Endothelial cell (in vitro differentiated cells): ENCODE measurements around the gene EHD2. TPM values are rescaled to one million over a fixed set of nuclear protein-coding genes. Genes with fewer than 3 reads are reported as not detected.

Experiments
- DNase-seq: peaks from one replicate; pipeline ENCODE4 v3.0.0; 2021; ENCODE audit warnings: low spot score
- H3K27ac Mint-ChIP-seq: one replicate; pipeline ENCODE4 v1.8.0; 2021; ENCODE audit warnings: mixed read lengths, inconsistent platforms; ENCODE audit not compliant: unreplicated experiment
- H3K27me3 Mint-ChIP-seq: one replicate; pipeline ENCODE4 v1.8.0; 2021; ENCODE audit warnings: mild to moderate bottlenecking, moderate library complexity, mixed read lengths, inconsistent platforms; ENCODE audit not compliant: unreplicated experiment
- H3K36me3 Mint-ChIP-seq: one replicate; pipeline ENCODE4 v1.8.0; 2021; ENCODE audit warnings: mild to moderate bottlenecking, low read depth, mixed read lengths, inconsistent platforms; ENCODE audit not compliant: unreplicated experiment
- H3K4me1 Mint-ChIP-seq: one replicate; pipeline ENCODE4 v1.8.0; 2021; ENCODE audit warnings: mild to moderate bottlenecking, mixed read lengths, inconsistent platforms; ENCODE audit not compliant: unreplicated experiment
- H3K4me3 Mint-ChIP-seq: one replicate; pipeline ENCODE4 v1.8.0; 2021; ENCODE audit warnings: mild to moderate bottlenecking, mixed read lengths, inconsistent platforms; ENCODE audit not compliant: unreplicated experiment
- H3K9me3 Mint-ChIP-seq: one replicate; pipeline ENCODE4 v1.8.0; 2021; ENCODE audit warnings: mixed read lengths, inconsistent platforms; ENCODE audit not compliant: unreplicated experiment
- total RNA-seq: library from RNA; stranded (reverse); fragmentation: NEBNext Ultra II Directional; extraction: Animal tissue kit (Norgen Biotek cat#: 25700); gene quantifications from one replicate; pipeline ENCODE4 v1.2.1, GENCODE V29; 2021; ENCODE audit not compliant: unreplicated experiment
- TF ChIP-seq, protein P1 (sequence below): fragments of 200-600 bp; sonication (generic); IDR thresholded peaks from one replicate; pipeline ENCODE4 v1.5.0; 2021; ENCODE audit warnings: antibody characterized with exemption; ENCODE audit not compliant: unreplicated experiment

The EHD2 gene
- total RNA-seq, 1 donor from 2014 or later: 81.5 TPM

DNA sequence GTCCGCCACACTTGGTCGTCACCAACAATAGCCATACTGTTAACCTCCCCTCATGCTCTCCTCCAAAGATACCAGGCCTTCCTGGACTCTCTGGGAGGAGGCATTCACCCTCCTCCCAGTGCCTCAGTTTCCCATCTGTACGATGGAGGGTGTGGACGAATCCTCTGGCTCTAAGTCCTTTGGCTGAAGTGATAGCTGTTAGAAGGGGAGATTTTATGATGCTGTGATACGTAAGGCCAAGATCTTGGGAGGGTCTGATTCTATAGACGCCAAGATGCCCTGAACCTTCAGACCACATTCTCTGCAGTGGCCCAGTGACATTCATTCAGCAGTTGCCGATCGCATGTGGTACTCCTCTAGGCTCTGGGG is 17.3 kb downstream of the EHD2 start:
- Mint-ChIP-seq H3K4me1 (peaks cover 25% of the 10 kb centered on the region), H3K27me3 (peaks cover 8% of the 10 kb centered on the region), H3K4me3 (peak overlapping the region; percentile 78), H3K36me3 (peaks cover 46% of the 10 kb centered on the region), H3K9me3 (peaks cover 4% of the 10 kb centered on the region), H3K27ac (peak overlapping the region; percentile 77)
- TF ChIP-seq, protein P1, sequence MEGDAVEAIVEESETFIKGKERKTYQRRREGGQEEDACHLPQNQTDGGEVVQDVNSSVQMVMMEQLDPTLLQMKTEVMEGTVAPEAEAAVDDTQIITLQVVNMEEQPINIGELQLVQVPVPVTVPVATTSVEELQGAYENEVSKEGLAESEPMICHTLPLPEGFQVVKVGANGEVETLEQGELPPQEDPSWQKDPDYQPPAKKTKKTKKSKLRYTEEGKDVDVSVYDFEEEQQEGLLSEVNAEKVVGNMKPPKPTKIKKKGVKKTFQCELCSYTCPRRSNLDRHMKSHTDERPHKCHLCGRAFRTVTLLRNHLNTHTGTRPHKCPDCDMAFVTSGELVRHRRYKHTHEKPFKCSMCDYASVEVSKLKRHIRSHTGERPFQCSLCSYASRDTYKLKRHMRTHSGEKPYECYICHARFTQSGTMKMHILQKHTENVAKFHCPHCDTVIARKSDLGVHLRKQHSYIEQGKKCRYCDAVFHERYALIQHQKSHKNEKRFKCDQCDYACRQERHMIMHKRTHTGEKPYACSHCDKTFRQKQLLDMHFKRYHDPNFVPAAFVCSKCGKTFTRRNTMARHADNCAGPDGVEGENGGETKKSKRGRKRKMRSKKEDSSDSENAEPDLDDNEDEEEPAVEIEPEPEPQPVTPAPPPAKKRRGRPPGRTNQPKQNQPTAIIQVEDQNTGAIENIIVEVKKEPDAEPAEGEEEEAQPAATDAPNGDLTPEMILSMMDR: no peak
- no peak for DNase-seq

DNA sequence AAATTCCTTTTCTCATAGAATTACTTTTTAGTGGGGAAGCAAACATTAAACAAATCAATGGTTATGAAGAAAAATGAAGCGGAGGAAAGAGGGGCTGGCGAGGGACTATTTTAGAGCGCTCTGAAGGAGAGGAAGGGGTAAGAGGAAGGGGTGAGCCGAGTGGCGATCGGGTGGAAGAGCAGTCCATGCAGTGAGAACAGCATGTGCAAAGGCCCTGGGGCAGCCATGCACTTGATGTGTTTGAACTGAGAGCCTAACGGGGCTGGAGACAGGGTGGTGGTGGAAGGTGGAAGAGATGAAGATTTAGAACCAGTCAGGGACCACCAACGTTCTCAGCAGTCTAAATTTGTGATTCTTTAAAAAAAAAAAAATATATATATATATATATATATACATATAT is 17.7 kb downstream of the EHD2 start:
- peak overlapping the region; percentile 77 for H3K27ac Mint-ChIP-seq
- H3K9me3 Mint-ChIP-seq: peaks cover 4% of the 10 kb centered on the region
- H3K36me3 Mint-ChIP-seq: peaks cover 44% of the 10 kb centered on the region
- H3K4me1 Mint-ChIP-seq: peaks cover 25% of the 10 kb centered on the region
- TF ChIP-seq, protein P1: no peak
- H3K27me3 Mint-ChIP-seq: peaks cover 8% of the 10 kb centered on the region
- DNase-seq: no peak
- H3K4me3 Mint-ChIP-seq: peak overlapping the region; percentile 78

- Mint-ChIP-seq H3K36me3 (peaks cover 31% of the 10 kb centered on the region), H3K9me3 (no peaks in the 10 kb centered on the region), H3K27me3 (peaks cover 6% of the 10 kb centered on the region), H3K27ac (no peak overlapping the region), H3K4me3 (no peak overlapping the region), H3K4me1 (peaks cover 8% of the 10 kb centered on the region)
- no peak for DNase-seq
- TF ChIP-seq, protein P1: no peak
Observed at GRCh38 chr19:47735131-47735530, 21.9 kb downstream of the EHD2 start.

DNA sequence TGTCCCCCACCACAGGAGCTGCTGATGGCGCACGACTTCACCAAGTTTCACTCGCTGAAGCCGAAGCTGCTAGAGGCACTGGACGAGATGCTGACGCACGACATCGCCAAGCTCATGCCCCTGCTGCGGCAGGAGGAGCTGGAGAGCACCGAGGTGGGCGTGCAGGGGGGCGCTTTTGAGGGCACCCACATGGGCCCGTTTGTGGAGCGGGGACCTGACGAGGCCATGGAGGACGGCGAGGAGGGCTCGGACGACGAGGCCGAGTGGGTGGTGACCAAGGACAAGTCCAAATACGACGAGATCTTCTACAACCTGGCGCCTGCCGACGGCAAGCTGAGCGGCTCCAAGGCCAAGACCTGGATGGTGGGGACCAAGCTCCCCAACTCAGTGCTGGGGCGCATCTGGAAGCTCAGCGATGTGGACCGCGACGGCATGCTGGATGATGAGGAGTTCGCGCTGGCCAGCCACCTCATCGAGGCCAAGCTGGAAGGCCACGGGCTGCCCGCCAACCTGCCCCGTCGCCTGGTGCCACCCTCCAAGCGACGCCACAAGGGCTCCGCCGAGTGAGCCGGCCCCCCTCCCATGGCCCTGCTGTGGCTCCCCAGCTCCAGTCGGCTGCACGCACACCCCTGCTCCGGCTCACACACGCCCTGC is 27.8 kb downstream of the EHD2 start:
- Mint-ChIP-seq H3K27ac (no peak overlapping the region), H3K4me1 (peaks cover 20% of the 10 kb centered on the region), H3K4me3 (peak overlapping the region; percentile 62), H3K9me3 (no peaks in the 10 kb centered on the region), H3K27me3 (peaks cover 15% of the 10 kb centered on the region), H3K36me3 (peaks cover 31% of the 10 kb centered on the region)
- TF ChIP-seq, protein P1: no peak
- DNase-seq: no peak

DNA sequence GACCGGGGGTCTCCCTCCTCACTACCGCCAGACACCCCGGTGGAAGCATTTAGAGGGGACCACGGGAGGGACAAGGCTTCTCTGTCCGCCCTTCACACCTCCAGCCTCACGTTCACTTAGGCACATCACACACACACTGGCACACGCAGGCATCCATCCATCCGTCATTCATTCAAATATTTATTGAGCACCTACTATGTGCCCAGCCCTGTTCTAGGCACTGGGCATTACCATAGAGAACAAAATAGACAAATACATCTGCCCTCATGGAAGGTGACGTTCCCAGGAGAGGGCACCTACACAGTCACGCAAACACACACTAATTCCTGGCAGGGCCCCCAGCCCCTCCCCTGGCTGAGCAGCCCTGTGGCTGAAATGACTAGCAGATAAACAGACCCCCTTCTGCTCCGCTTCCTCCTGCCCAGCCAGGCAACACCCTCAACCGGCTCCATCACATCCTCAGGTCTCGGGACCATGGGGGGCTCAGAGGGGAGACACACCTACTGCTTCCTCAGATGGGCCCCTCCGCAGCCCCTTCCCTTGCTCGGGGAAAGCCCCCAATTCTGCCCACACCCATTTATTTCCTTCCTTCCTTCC is 28.4 kb downstream of the EHD2 start:
- DNase-seq: no peak
- H3K27ac Mint-ChIP-seq: peak overlapping the region; percentile 36
- peaks cover 20% of the 10 kb centered on the region for H3K4me1 Mint-ChIP-seq
- H3K27me3 Mint-ChIP-seq: peaks cover 15% of the 10 kb centered on the region
- TF ChIP-seq, protein P1: no peak
- H3K36me3 Mint-ChIP-seq: peaks cover 25% of the 10 kb centered on the region
- H3K9me3 Mint-ChIP-seq: no peaks in the 10 kb centered on the region
- H3K4me3 Mint-ChIP-seq: peak overlapping the region; percentile 78
